Measurements from ENCODE around the gene TMEM91.
"Not testable (repeated sequence)": the region's sequence is repeated elsewhere in the genome, so short reads cannot be mapped to it uniquely, and the experiment has no call there.

The TMEM91 gene

GRCh38 chr19:41408256-41408655 is 31.9 kb downstream of the TMEM91 start:
- Mint-ChIP-seq H3K36me3 (ENCODE audit: low read depth) (peaks cover 3% of the 10 kb centered on the region), H3K27me3 (no peaks in the 10 kb centered on the region), H3K27ac (no peak overlapping the region), H3K9me3 (no peaks in the 10 kb centered on the region), H3K4me1 (ENCODE audit: low read depth) (peaks cover 11% of the 10 kb centered on the region), H3K4me3 (no peak overlapping the region)

GRCh38 chr19:41408846-41409245 is 32.5 kb downstream of the TMEM91 start:
- not testable (repeated sequence) for H3K27me3 Mint-ChIP-seq; H3K4me3 Mint-ChIP-seq; H3K27ac Mint-ChIP-seq; H3K9me3 Mint-ChIP-seq; H3K36me3 Mint-ChIP-seq (ENCODE audit: low read depth)
- peaks cover 11% of the 10 kb centered on the region for H3K4me1 Mint-ChIP-seq (ENCODE audit: low read depth)

GRCh38 chr19:41409288-41409687 is 33.0 kb downstream of the TMEM91 start:
- Mint-ChIP-seq H3K36me3 (ENCODE audit: low read depth) (peaks cover 4% of the 10 kb centered on the region), H3K4me3 (no peak overlapping the region), H3K27ac (no peak overlapping the region), H3K9me3 (no peaks in the 10 kb centered on the region), H3K4me1 (ENCODE audit: low read depth) (peaks cover 11% of the 10 kb centered on the region), H3K27me3 (no peaks in the 10 kb centered on the region)

GRCh38 chr19:41410336-41411054 is 34.2 kb downstream of the TMEM91 start:
- Mint-ChIP-seq H3K27ac (peak overlapping the region; percentile 45), H3K4me3 (no peak overlapping the region), H3K4me1 (ENCODE audit: low read depth) (peaks cover 11% of the 10 kb centered on the region), H3K36me3 (ENCODE audit: low read depth) (peaks cover 7% of the 10 kb centered on the region), H3K27me3 (no peaks in the 10 kb centered on the region), H3K9me3 (no peaks in the 10 kb centered on the region)

- no peaks in the 10 kb centered on the region for H3K27me3 Mint-ChIP-seq
- H3K4me1 Mint-ChIP-seq (ENCODE audit: low read depth) = peaks cover 11% of the 10 kb centered on the region
- H3K36me3 Mint-ChIP-seq (ENCODE audit: low read depth) = peaks cover 7% of the 10 kb centered on the region
- H3K9me3 Mint-ChIP-seq = no peaks in the 10 kb centered on the region
- H3K27ac Mint-ChIP-seq = no peak overlapping the region
- no peak overlapping the region for H3K4me3 Mint-ChIP-seq
Observed at GRCh38 chr19:41411100-41411967, 35.0 kb downstream of the TMEM91 start.

- no peak overlapping the region for H3K27ac Mint-ChIP-seq
- peaks cover 7% of the 10 kb centered on the region for H3K36me3 Mint-ChIP-seq (ENCODE audit: low read depth)
- H3K27me3 Mint-ChIP-seq = no peaks in the 10 kb centered on the region
- H3K4me1 Mint-ChIP-seq (ENCODE audit: low read depth) = peaks cover 11% of the 10 kb centered on the region
- no peak overlapping the region for H3K4me3 Mint-ChIP-seq
- no peaks in the 10 kb centered on the region for H3K9me3 Mint-ChIP-seq
Observed at GRCh38 chr19:41411968-41412265, 35.6 kb downstream of the TMEM91 start.

GRCh38 chr19:41412953-41413352 is 36.6 kb downstream of the TMEM91 start:
- no peak overlapping the region for H3K27ac Mint-ChIP-seq
- no peaks in the 10 kb centered on the region for H3K9me3 Mint-ChIP-seq
- H3K27me3 Mint-ChIP-seq = no peaks in the 10 kb centered on the region
- H3K4me1 Mint-ChIP-seq (ENCODE audit: low read depth) = peaks cover 11% of the 10 kb centered on the region
- peaks cover 12% of the 10 kb centered on the region for H3K36me3 Mint-ChIP-seq (ENCODE audit: low read depth)
- H3K4me3 Mint-ChIP-seq = no peak overlapping the region

- H3K36me3 Mint-ChIP-seq (ENCODE audit: low read depth) = peaks cover 19% of the 10 kb centered on the region
- H3K27me3 Mint-ChIP-seq = no peaks in the 10 kb centered on the region
- H3K4me1 Mint-ChIP-seq (ENCODE audit: low read depth) = peaks cover 11% of the 10 kb centered on the region
- H3K4me3 Mint-ChIP-seq = no peak overlapping the region
- no peak overlapping the region for H3K27ac Mint-ChIP-seq
- no peaks in the 10 kb centered on the region for H3K9me3 Mint-ChIP-seq
Observed at GRCh38 chr19:41413947-41414346, 37.6 kb downstream of the TMEM91 start.

- H3K36me3 Mint-ChIP-seq (ENCODE audit: low read depth) = peaks cover 19% of the 10 kb centered on the region
- no peak overlapping the region for H3K27ac Mint-ChIP-seq
- no peak overlapping the region for H3K4me3 Mint-ChIP-seq
- peaks cover 7% of the 10 kb centered on the region for H3K4me1 Mint-ChIP-seq (ENCODE audit: low read depth)
- H3K27me3 Mint-ChIP-seq = no peaks in the 10 kb centered on the region
- no peaks in the 10 kb centered on the region for H3K9me3 Mint-ChIP-seq
Observed at GRCh38 chr19:41414461-41414860, 38.1 kb downstream of the TMEM91 start.

- Mint-ChIP-seq H3K4me1 (ENCODE audit: low read depth) (peaks cover 2% of the 10 kb centered on the region), H3K9me3 (no peaks in the 10 kb centered on the region), H3K27me3 (no peaks in the 10 kb centered on the region), H3K27ac (no peak overlapping the region), H3K36me3 (ENCODE audit: low read depth) (peaks cover 22% of the 10 kb centered on the region), H3K4me3 (no peak overlapping the region)
Observed at GRCh38 chr19:41415154-41415571, 38.8 kb downstream of the TMEM91 start.

- Mint-ChIP-seq H3K36me3 (ENCODE audit: low read depth) (peaks cover 24% of the 10 kb centered on the region), H3K4me3 (no peak overlapping the region), H3K27ac (no peak overlapping the region), H3K27me3 (no peaks in the 10 kb centered on the region), H3K9me3 (no peaks in the 10 kb centered on the region), H3K4me1 (ENCODE audit: low read depth) (no peaks in the 10 kb centered on the region)
Observed at GRCh38 chr19:41416194-41416674, 39.9 kb downstream of the TMEM91 start.

GRCh38 chr19:41420101-41420880 is 44.0 kb downstream of the TMEM91 start:
- H3K36me3 Mint-ChIP-seq (ENCODE audit: low read depth) = peaks cover 17% of the 10 kb centered on the region
- no peaks in the 10 kb centered on the region for H3K27me3 Mint-ChIP-seq
- H3K27ac Mint-ChIP-seq = no peak overlapping the region
- H3K9me3 Mint-ChIP-seq = no peaks in the 10 kb centered on the region
- H3K4me3 Mint-ChIP-seq = no peak overlapping the region
- H3K4me1 Mint-ChIP-seq (ENCODE audit: low read depth) = no peaks in the 10 kb centered on the region

- Mint-ChIP-seq H3K36me3 (ENCODE audit: low read depth) (peaks cover 17% of the 10 kb centered on the region), H3K4me1 (ENCODE audit: low read depth) (no peaks in the 10 kb centered on the region), H3K27ac (no peak overlapping the region), H3K9me3 (no peaks in the 10 kb centered on the region), H3K4me3 (no peak overlapping the region), H3K27me3 (no peaks in the 10 kb centered on the region)
Observed at GRCh38 chr19:41421314-41421713, 45.0 kb downstream of the TMEM91 start.

- Mint-ChIP-seq H3K4me1 (ENCODE audit: low read depth) (peaks cover 3% of the 10 kb centered on the region), H3K9me3 (no peaks in the 10 kb centered on the region), H3K27me3 (no peaks in the 10 kb centered on the region), H3K27ac (no peak overlapping the region), H3K4me3 (no peak overlapping the region), H3K36me3 (ENCODE audit: low read depth) (peaks cover 17% of the 10 kb centered on the region)
Observed at GRCh38 chr19:41421973-41422372, 45.6 kb downstream of the TMEM91 start.

- Mint-ChIP-seq H3K27me3 (no peaks in the 10 kb centered on the region), H3K27ac (no peak overlapping the region), H3K36me3 (ENCODE audit: low read depth) (peaks cover 14% of the 10 kb centered on the region), H3K9me3 (no peaks in the 10 kb centered on the region), H3K4me1 (ENCODE audit: low read depth) (peaks cover 7% of the 10 kb centered on the region), H3K4me3 (no peak overlapping the region)
Observed at GRCh38 chr19:41422456-41422855, 46.1 kb downstream of the TMEM91 start.
